ENCODE data around the gene LRP8.

The LRP8 gene

DNA sequence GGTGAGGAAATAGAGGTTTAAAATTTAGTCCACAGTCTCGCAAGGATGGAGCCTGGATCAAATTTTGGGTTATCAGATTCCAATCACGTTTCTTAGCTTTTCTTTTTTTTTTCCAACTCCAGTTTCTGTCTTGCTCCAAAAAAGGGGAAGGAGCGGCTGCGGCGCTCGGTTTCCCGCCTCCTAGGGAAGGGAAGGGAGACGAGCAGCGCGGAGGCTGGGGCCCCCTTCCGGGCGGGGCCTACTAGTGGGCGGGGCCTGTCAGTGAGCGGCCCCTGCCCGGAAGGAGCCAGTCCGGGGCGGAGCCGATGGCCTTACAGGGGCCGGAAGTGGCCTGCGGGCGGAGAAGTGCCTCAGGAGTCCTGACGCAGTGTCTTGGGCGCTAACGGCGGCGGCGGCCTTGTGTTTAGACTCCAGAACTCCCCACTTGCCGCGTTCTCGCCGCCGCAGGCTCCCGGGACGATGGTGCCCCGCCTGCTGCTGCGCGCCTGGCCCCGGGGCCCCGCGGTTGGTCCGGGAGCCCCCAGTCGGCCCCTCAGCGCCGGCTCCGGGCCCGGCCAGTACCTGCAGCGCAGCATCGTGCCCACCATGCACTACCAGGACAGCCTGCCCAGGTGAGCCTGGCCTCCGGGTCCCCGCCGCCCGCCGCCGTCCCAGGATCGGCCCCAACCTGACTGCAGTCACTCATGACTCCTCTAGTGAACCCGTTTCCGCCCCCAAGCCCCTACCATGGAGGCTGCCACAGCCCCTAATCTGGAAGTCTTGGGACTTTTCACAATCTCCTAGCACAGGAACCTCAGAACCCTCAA is 131.2 kb downstream of the LRP8 start, which contains the start of gene CPT2:
CPT2 (plus strand) TSS at position 340 of the 806 bp plus-strand sequence; CDS start at position 460, 120 bp downstream.
- H3K9me2 ChIP-seq (replicated peaks; ENCODE audit: low read depth, low read length): no peaks in the 10 kb centered on the region
- TF ChIP-seq, protein P1, sequence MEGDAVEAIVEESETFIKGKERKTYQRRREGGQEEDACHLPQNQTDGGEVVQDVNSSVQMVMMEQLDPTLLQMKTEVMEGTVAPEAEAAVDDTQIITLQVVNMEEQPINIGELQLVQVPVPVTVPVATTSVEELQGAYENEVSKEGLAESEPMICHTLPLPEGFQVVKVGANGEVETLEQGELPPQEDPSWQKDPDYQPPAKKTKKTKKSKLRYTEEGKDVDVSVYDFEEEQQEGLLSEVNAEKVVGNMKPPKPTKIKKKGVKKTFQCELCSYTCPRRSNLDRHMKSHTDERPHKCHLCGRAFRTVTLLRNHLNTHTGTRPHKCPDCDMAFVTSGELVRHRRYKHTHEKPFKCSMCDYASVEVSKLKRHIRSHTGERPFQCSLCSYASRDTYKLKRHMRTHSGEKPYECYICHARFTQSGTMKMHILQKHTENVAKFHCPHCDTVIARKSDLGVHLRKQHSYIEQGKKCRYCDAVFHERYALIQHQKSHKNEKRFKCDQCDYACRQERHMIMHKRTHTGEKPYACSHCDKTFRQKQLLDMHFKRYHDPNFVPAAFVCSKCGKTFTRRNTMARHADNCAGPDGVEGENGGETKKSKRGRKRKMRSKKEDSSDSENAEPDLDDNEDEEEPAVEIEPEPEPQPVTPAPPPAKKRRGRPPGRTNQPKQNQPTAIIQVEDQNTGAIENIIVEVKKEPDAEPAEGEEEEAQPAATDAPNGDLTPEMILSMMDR (conservative IDR thresholded peaks at IDR 0.05; ENCODE audit: low read length): no peak
- no peak for TF ChIP-seq EZH2phosphoT487 (IDR thresholded peaks at IDR 0.05; ENCODE audit: borderline replicate concordance)
- no peaks in the 10 kb centered on the region for H4K20me1 ChIP-seq (ENCODE audit: insufficient read depth, low read length, poor library complexity, severe bottlenecking)
- peak within 1 kb of the TSS; percentile 85 for H3K4me3 ChIP-seq (ENCODE audit: low read length, poor library complexity, severe bottlenecking)
- no peaks in the 10 kb centered on the region for H3F3A ChIP-seq (ENCODE audit: low read depth)
- peak within 1 kb of the TSS; percentile 89 for H2AFZ ChIP-seq (ENCODE audit: low read length)
- no peaks in the 10 kb centered on the region for H3K36me3 ChIP-seq (ENCODE audit: insufficient read depth, low read length)
- H3K4me1 ChIP-seq (ENCODE audit: insufficient read depth, low read length, poor library complexity, severe bottlenecking): peaks cover 21% of the 10 kb centered on the region
- peak within 1 kb of the TSS; percentile 96 for H3K9ac ChIP-seq (ENCODE audit: low read depth, low read length, poor library complexity, severe bottlenecking)
- peak within 1 kb of the TSS; percentile 94 for H3K4me2 ChIP-seq (ENCODE audit: low read depth, low read length, poor library complexity, severe bottlenecking)
- peaks cover 20% of the 10 kb centered on the region for H3K79me2 ChIP-seq (ENCODE audit: insufficient read depth, low read length)
- no peaks in the 10 kb centered on the region for H3K27me3 ChIP-seq (ENCODE audit: insufficient read depth, low read length, poor library complexity, severe bottlenecking)
- H3K9me3 ChIP-seq (ENCODE audit: insufficient read depth, low read depth, low read length): no peaks in the 10 kb centered on the region

DNA sequence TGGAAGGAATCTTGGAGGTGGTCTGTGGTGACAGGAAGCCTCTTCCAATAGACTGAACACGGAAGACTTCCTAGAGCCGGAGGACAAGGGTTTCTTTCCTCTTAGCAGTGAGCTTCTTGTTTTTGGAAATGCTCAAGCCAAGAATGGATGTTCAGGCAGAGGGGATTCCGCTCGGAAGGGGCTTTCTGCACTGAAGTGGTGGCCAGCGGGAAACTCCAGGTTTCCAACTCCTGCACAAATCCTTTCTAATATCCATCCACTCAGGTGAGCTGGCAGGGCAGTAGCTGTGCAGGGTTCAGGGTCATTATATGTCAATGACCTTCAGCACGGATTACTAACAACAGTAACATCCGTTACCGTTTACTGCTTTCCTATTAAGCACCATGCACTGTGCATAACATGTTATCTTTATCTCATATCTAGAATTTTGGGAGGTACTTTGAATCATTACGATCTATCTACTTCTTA is 131.8 kb downstream of the LRP8 start:
- H3K4me1 ChIP-seq (ENCODE audit: insufficient read depth, low read length, poor library complexity, severe bottlenecking): peaks cover 21% of the 10 kb centered on the region
- H3K27me3 ChIP-seq (ENCODE audit: insufficient read depth, low read length, poor library complexity, severe bottlenecking): no peaks in the 10 kb centered on the region
- peak overlapping the region; percentile 85 for H3K4me3 ChIP-seq (ENCODE audit: low read length, poor library complexity, severe bottlenecking)
- no peaks in the 10 kb centered on the region for H3K9me3 ChIP-seq (ENCODE audit: insufficient read depth, low read depth, low read length)
- peak overlapping the region; percentile 89 for H2AFZ ChIP-seq (ENCODE audit: low read length)
- no peaks in the 10 kb centered on the region for H3K36me3 ChIP-seq (ENCODE audit: insufficient read depth, low read length)
- H3K9me2 ChIP-seq (replicated peaks; ENCODE audit: low read depth, low read length): no peaks in the 10 kb centered on the region
- H3K79me2 ChIP-seq (ENCODE audit: insufficient read depth, low read length): peaks cover 20% of the 10 kb centered on the region
- H4K20me1 ChIP-seq (ENCODE audit: insufficient read depth, low read length, poor library complexity, severe bottlenecking): no peaks in the 10 kb centered on the region
- H3F3A ChIP-seq (ENCODE audit: low read depth): no peaks in the 10 kb centered on the region
- peak overlapping the region; percentile 76 for H3K4me2 ChIP-seq (ENCODE audit: low read depth, low read length, poor library complexity, severe bottlenecking)
- TF ChIP-seq, protein P1 (conservative IDR thresholded peaks at IDR 0.05; ENCODE audit: low read length): no peak
- TF ChIP-seq EZH2phosphoT487 (IDR thresholded peaks at IDR 0.05; ENCODE audit: borderline replicate concordance): no peak
- peak overlapping the region; percentile 96 for H3K9ac ChIP-seq (ENCODE audit: low read depth, low read length, poor library complexity, severe bottlenecking)

DNA sequence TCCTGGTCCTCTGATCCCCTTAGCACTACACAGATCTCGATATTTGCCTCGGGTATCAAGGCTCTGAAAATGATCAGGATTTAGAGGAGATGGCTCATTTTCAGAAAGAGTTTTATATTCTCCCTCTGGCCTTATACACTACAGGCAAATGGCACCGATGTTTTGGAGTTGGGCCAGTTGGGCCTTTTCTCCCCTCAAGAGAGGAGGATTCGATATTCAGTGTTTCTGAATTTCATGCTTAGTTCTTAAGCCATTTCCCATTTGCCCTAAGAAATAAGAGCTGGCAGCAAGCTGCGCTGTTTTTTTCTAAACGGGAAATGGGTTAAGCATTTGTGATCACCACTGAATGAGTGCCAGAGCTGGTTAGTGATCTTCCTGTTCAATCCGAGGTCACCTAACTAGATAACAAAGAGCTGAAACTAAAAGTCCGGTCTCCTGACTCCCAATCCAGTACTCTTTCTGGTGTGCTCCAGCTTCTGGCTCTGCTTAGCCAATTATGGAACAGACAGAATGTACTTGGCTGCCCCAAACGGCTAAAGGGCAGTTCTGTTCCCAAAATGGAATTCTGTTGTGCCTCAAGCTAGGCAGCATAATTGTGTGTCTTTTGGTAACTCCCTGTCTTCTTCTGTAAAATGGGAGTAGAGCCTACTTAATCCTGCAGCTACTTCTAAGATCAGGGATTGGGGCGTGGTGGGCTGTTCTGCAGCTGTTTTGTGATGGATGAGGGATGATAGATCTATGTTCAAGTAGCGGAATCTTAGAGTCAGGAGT is 132.4 kb downstream of the LRP8 start:
- no peaks in the 10 kb centered on the region for H3K9me2 ChIP-seq (replicated peaks; ENCODE audit: low read depth, low read length)
- H3K9me3 ChIP-seq (ENCODE audit: insufficient read depth, low read depth, low read length): no peaks in the 10 kb centered on the region
- H3K4me1 ChIP-seq (ENCODE audit: insufficient read depth, low read length, poor library complexity, severe bottlenecking): peaks cover 21% of the 10 kb centered on the region
- H3K79me2 ChIP-seq (ENCODE audit: insufficient read depth, low read length): peaks cover 20% of the 10 kb centered on the region
- no peaks in the 10 kb centered on the region for H3K36me3 ChIP-seq (ENCODE audit: insufficient read depth, low read length)
- no peaks in the 10 kb centered on the region for H3F3A ChIP-seq (ENCODE audit: low read depth)
- no peak overlapping the region for H3K4me2 ChIP-seq (ENCODE audit: low read depth, low read length, poor library complexity, severe bottlenecking)
- H2AFZ ChIP-seq (ENCODE audit: low read length): no peak overlapping the region
- no peak overlapping the region for H3K4me3 ChIP-seq (ENCODE audit: low read length, poor library complexity, severe bottlenecking)
- TF ChIP-seq, protein P1 (conservative IDR thresholded peaks at IDR 0.05; ENCODE audit: low read length): no peak
- no peak for TF ChIP-seq EZH2phosphoT487 (IDR thresholded peaks at IDR 0.05; ENCODE audit: borderline replicate concordance)
- H3K9ac ChIP-seq (ENCODE audit: low read depth, low read length, poor library complexity, severe bottlenecking): peak overlapping the region; percentile 96
- no peaks in the 10 kb centered on the region for H4K20me1 ChIP-seq (ENCODE audit: insufficient read depth, low read length, poor library complexity, severe bottlenecking)
- no peaks in the 10 kb centered on the region for H3K27me3 ChIP-seq (ENCODE audit: insufficient read depth, low read length, poor library complexity, severe bottlenecking)
